Measurements from ENCODE around the gene RAET1L. TPM values are rescaled to one million over a fixed set of nuclear protein-coding genes. Genes with fewer than 3 reads are reported as not detected.

Gene RAET1L
- total RNA-seq, 3 donors from 2014 or later, result not detected

DNA sequence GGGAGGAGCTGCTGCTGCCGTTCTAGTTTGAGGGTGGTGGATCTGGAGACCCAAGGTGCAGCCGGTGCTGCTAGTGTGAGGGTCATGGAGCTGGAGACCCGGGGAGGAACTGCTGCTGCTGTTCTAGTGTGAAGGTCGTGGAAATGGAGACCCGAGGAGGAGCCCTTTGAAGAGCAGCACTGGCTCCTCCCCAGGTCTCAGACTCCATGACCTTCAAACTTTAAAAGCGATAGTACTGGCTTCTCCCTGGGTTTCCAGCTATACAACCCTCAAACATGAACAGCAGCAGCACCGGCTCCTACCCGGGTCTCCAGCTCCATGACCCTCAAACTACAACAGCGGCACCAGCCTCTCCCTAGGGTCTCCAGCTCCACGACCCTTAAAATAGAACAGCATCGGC lies 28.1 kb upstream of the RAET1L start:
- intact Hi-C loops (cut with DNase I, micrococcal nuclease), result no loop called here
- Histone ChIP-seq H3K36me3 (ENCODE audit: low read depth) (no peaks in the 10 kb centered on the region), H3K4me1 (ENCODE audit: low read depth) (no peaks in the 10 kb centered on the region), H3K4me3 (no peak overlapping the region), H3K9me3 (no peaks in the 10 kb centered on the region)
- ATAC-seq (no peak), DNase-seq (no peak)
- TF ChIP-seq, protein P1, sequence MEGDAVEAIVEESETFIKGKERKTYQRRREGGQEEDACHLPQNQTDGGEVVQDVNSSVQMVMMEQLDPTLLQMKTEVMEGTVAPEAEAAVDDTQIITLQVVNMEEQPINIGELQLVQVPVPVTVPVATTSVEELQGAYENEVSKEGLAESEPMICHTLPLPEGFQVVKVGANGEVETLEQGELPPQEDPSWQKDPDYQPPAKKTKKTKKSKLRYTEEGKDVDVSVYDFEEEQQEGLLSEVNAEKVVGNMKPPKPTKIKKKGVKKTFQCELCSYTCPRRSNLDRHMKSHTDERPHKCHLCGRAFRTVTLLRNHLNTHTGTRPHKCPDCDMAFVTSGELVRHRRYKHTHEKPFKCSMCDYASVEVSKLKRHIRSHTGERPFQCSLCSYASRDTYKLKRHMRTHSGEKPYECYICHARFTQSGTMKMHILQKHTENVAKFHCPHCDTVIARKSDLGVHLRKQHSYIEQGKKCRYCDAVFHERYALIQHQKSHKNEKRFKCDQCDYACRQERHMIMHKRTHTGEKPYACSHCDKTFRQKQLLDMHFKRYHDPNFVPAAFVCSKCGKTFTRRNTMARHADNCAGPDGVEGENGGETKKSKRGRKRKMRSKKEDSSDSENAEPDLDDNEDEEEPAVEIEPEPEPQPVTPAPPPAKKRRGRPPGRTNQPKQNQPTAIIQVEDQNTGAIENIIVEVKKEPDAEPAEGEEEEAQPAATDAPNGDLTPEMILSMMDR (IDR thresholded peaks at IDR 0.05), result no peak

DNA sequence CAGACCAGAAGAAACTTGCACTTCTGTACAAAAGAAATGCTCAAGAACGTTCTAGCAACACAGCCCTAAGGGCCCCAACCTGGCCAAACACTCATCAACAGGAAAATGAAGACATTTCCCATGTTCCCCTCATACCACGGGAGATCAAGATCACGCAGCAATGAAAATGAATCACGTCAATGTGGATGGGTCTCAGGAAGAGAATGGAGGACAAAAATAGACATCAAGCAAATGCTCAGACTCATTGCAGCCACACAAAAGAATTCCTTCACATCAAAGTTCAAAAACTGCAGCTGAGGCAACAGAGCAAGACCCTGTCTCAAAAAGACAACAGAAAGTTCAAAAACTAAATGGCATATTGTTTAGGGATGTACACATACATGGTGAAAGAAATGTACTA lies 25.5 kb upstream of the RAET1L start:
- DNase-seq (no peak), ATAC-seq (no peak)
- intact Hi-C loops (cut with DNase I, micrococcal nuclease), result no loop called here
- H3K4me1 ChIP-seq (ENCODE audit: low read depth), result no peaks in the 10 kb centered on the region
- no peaks in the 10 kb centered on the region for H3K9me3 ChIP-seq
- H3K4me3 ChIP-seq, result no peak overlapping the region
- TF ChIP-seq, protein P1 (IDR thresholded peaks at IDR 0.05), result no peak
- no peaks in the 10 kb centered on the region for H3K36me3 ChIP-seq (ENCODE audit: low read depth)

DNA sequence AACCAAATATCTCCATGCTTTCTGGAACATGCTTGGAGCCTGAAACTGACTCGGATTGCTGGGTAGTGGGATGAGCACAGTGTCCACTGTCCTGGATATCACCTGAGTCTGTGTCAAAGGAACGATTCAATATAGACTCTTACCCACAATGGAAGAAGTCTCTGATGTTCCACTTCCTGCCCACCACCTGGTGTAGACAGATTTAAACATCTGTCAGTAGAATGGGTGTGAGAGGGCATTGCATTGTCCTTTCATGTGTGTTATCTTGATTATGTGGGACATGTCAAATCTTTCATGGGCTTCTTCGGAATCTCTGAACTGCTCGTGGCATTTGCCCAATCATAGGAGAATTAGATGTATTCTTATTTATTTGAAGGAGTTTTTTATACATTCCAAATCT lies 22.8 kb upstream of the RAET1L start:
- Histone ChIP-seq H3K4me3 (no peak overlapping the region), H3K36me3 (ENCODE audit: low read depth) (no peaks in the 10 kb centered on the region), H3K9me3 (no peaks in the 10 kb centered on the region), H3K4me1 (ENCODE audit: low read depth) (no peaks in the 10 kb centered on the region)
- DNase-seq, result no peak
- TF ChIP-seq, protein P1 (IDR thresholded peaks at IDR 0.05), result no peak
- intact Hi-C loops (cut with DNase I, micrococcal nuclease), result no loop called here
- no peak for ATAC-seq

DNA sequence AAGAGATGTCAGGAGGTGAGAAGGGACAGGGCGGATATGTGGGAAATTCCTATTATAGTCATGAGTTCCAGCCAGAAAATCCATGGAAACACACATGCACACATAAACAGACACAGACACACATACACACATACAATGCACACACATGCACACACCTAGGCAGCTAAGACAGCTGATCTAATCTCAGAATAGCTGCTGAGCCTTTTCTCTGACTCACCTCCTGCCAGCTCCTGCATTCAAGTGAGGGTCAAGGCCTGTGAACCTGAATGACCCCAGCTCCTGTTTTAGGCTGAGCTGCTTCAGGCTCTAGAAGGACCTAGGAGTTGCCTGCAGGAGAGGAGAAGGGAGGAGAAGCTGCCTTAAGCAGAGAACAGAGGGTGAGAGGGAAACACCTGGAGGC lies 21.6 kb upstream of the RAET1L start:
- H3K36me3 ChIP-seq (ENCODE audit: low read depth), result no peaks in the 10 kb centered on the region
- DNase-seq (no peak), ATAC-seq (no peak)
- H3K9me3 ChIP-seq, result no peaks in the 10 kb centered on the region
- intact Hi-C loops (cut with DNase I, micrococcal nuclease), result no loop called here
- TF ChIP-seq, protein P1 (IDR thresholded peaks at IDR 0.05), result no peak
- no peak overlapping the region for H3K4me3 ChIP-seq
- no peaks in the 10 kb centered on the region for H3K4me1 ChIP-seq (ENCODE audit: low read depth)

DNA sequence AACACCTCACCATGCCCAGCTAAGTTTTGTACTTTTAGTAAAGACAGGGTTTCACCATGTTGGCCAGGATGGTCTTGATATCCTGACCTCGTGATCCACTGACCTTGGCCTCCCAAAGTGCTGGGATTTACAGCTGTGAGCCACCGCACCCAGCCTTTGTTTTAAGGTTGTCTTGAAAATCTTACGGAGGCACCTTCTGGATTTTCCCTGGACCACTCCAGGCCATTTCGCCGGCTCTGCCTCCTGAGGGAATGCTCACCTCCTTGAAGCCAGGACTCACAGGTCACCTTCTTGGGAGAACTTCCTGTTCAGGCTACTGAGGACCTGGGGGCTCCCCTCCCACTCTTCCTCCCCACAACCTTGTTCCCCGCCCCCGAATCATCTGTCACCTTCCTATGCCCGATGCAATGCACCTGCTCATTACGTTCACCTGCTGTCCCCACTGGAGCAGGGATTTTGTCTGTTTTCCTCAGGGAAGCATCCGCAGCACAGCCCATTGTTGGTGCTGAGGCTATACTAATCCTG lies 19.4 kb upstream of the RAET1L start:
- Histone ChIP-seq H3K36me3 (ENCODE audit: low read depth) (no peaks in the 10 kb centered on the region), H3K4me1 (ENCODE audit: low read depth) (no peaks in the 10 kb centered on the region), H3K4me3 (no peak overlapping the region), H3K9me3 (no peaks in the 10 kb centered on the region)
- no peak for ATAC-seq
- intact Hi-C loops (cut with DNase I, micrococcal nuclease), result no loop called here
- TF ChIP-seq, protein P1 (IDR thresholded peaks at IDR 0.05), result no peak
- DNase-seq, result no peak

Measured in mucosa of descending colon (tissue), 3 donors.